ENCODE results near the gene PLIN3.

DNA sequence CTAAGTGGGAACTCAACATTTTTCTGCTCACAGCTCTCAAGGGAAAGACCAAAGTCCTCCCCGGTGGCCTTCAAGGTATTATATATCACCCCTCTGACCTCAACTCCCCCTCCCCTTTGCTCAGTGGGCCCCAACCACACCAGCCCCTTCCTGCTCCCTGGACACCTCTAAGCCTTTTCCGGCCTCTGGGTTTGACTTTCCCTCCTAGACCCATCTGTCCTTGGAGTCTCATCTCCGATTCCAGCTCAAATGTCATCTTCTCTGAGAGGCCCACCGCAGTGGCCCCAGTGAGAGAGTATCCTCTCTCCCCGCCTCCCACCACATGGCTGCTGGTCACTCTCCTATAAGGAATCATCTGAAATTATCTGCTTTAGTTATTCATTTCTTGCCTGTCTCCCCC lies 40.9 kb upstream of the PLIN3 start:
- TF ChIP-seq, protein P1, sequence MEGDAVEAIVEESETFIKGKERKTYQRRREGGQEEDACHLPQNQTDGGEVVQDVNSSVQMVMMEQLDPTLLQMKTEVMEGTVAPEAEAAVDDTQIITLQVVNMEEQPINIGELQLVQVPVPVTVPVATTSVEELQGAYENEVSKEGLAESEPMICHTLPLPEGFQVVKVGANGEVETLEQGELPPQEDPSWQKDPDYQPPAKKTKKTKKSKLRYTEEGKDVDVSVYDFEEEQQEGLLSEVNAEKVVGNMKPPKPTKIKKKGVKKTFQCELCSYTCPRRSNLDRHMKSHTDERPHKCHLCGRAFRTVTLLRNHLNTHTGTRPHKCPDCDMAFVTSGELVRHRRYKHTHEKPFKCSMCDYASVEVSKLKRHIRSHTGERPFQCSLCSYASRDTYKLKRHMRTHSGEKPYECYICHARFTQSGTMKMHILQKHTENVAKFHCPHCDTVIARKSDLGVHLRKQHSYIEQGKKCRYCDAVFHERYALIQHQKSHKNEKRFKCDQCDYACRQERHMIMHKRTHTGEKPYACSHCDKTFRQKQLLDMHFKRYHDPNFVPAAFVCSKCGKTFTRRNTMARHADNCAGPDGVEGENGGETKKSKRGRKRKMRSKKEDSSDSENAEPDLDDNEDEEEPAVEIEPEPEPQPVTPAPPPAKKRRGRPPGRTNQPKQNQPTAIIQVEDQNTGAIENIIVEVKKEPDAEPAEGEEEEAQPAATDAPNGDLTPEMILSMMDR (IDR thresholded peaks at IDR 0.05) = no peak
- no peak for TF ChIP-seq POLR2A (IDR thresholded peaks at IDR 0.05)
- TF ChIP-seq EP300 (IDR thresholded peaks at IDR 0.05) = no peak

Measured in tibial nerve (tissue), 4 donors.